Measurements from ENCODE around the gene MPV17L. TPM values are rescaled to one million over a fixed set of nuclear protein-coding genes. Genes with fewer than 3 reads are reported as not detected.
"Not testable (repeated sequence)": the region's sequence is repeated elsewhere in the genome, so short reads cannot be mapped to it uniquely, and the experiment has no call there.

The MPV17L gene
- polyA plus RNA-seq, 2 of the 4 experiments (the other 2 are of a cell fraction) = 3.7 to 5.8 TPM

GRCh38 chr16:15401972-15402371, 6.4 kb downstream of the MPV17L start:
- no peak overlapping the region for H3K4me2 ChIP-seq
- no peak overlapping the region for H3K4me3 ChIP-seq
- DNase-seq (ENCODE audit: low read depth in 1 of 2, low spot score in 1 of 2) = no peak
- no peak for ATAC-seq
- no peak for FAIRE-seq
- H3K4me1 ChIP-seq = no peaks in the 10 kb centered on the region
- WGBS (ENCODE audit: missing lambda C conversion rate) = 95% methylated on average over 3 of the region's 3 CpGs
- TF ChIP-seq RFX5 (IDR thresholded peaks at IDR 0.05) = no peak
- no peak for TF ChIP-seq HEYL (CRISPR knock-in tag; IDR thresholded peaks at IDR 0.05)
- TF ChIP-seq, protein P1, sequence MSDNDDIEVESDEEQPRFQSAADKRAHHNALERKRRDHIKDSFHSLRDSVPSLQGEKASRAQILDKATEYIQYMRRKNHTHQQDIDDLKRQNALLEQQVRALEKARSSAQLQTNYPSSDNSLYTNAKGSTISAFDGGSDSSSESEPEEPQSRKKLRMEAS (IDR thresholded peaks at IDR 0.05) = no peak
- TF ChIP-seq CBX2 (IDR thresholded peaks at IDR 0.05; ENCODE audit: borderline replicate concordance, low read depth) = no peak
- no peak for TF ChIP-seq RAD21 (conservative IDR thresholded peaks at IDR 0.05 in 1 of 2, IDR thresholded peaks at IDR 0.05 in 1 of 2)
- no peak for TF ChIP-seq ZFP36 (IDR thresholded peaks at IDR 0.05; ENCODE audit: borderline replicate concordance, partially characterized antibody)
- no peak for TF ChIP-seq JUN (IDR thresholded peaks at IDR 0.05)
- no peak for TF ChIP-seq E2F6 (IDR thresholded peaks at IDR 0.05; ENCODE audit: borderline replicate concordance, low read depth)
- no peak for TF ChIP-seq KDM5A (IDR thresholded peaks at IDR 0.05)
- TF ChIP-seq POLR2A (IDR thresholded peaks at IDR 0.05; ENCODE audit: low read length) = no peak
- ChIA-PET CTCF (no interaction called here), POLR2A (no interaction called here)
- no peak overlapping the region for H3K27ac ChIP-seq
- H3K9me3 ChIP-seq = no peaks in the 10 kb centered on the region

DNA sequence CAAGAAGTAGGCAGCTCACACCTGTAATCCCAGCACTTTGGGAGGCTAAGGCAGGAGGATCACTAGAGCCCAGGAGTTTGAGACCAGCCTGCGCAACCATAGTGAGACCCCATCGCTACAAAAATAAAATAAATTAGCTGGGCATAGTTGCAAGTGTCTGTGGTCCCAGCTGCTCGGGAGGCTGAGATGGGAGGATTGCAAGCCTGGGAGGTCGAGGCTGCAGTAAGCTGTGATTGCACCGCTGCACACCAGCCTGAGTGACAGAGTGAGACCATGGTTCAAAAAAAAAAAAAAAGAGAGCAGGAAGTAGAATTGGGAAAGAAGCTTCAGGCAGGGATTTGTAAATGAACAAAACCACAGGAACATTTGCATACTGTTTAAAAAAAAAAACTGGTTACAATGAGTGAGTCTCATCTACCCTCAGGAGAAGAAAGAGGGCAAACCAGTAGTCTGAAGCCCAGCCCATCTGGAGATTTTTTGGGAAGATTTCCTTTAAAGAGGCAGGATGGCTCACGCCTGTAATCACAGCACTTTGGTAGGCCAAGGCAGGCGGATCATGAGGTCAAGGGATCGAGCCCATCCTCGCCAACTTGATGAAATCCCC, 7.9 kb downstream of the MPV17L start:
- Histone ChIP-seq H3K27ac (no peak overlapping the region; a peak in 1 of 6 replicates), H3K4me1 (no peaks in the 10 kb centered on the region), H3K4me3 (no peak overlapping the region), H3K9me3 (no peaks in the 10 kb centered on the region), H3K4me2 (no peak overlapping the region)
- WGBS (ENCODE audit: missing lambda C conversion rate) = 87% methylated on average over 9 of the region's 9 CpGs
- ATAC-seq (no peak), FAIRE-seq (no peak), DNase-seq (ENCODE audit: low read depth in 1 of 2, low spot score in 1 of 2) (no peak)
- TF ChIP-seq JUN (IDR thresholded peaks at IDR 0.05) (no peak), HEYL (CRISPR knock-in tag; IDR thresholded peaks at IDR 0.05) (no peak), POLR2AphosphoS2 (conservative IDR thresholded peaks at IDR 0.05; ENCODE audit: low read length) (no peak), HDAC2 (IDR thresholded peaks at IDR 0.05) (no peak), RARB (CRISPR knock-in tag; IDR thresholded peaks at IDR 0.05) (no peak), FOSL2 (IDR thresholded peaks at IDR 0.05) (no peak), FOSL2 (CRISPR knock-in tag; IDR thresholded peaks at IDR 0.05) (no peak), TP53 (CRISPR knock-in tag; IDR thresholded peaks at IDR 0.05) (no peak), EHMT2 (IDR thresholded peaks at IDR 0.05; ENCODE audit: low read depth) (no peak), JUNB (IDR thresholded peaks at IDR 0.05) (no peak), E2F6 (IDR thresholded peaks at IDR 0.05; ENCODE audit: borderline replicate concordance, low read depth) (no peak), PHF8 (IDR thresholded peaks at IDR 0.05; ENCODE audit: borderline replicate concordance, low read depth) (no peak), CHD4 (IDR thresholded peaks at IDR 0.05; ENCODE audit: borderline replicate concordance) (no peak), CHD2 (IDR thresholded peaks at IDR 0.05; ENCODE audit: low read length, partially characterized antibody) (no peak), MYC (IDR thresholded peaks at IDR 0.05; ENCODE audit: borderline replicate concordance, low read length) (no peak)
- TF ChIP-seq, protein P2, sequence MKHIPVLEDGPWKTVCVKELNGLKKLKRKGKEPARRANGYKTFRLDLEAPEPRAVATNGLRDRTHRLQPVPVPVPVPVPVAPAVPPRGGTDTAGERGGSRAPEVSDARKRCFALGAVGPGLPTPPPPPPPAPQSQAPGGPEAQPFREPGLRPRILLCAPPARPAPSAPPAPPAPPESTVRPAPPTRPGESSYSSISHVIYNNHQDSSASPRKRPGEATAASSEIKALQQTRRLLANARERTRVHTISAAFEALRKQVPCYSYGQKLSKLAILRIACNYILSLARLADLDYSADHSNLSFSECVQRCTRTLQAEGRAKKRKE (CRISPR knock-in tag; IDR thresholded peaks at IDR 0.05; ENCODE audit: low read depth) = no peak
- TF ChIP-seq, protein P3, sequence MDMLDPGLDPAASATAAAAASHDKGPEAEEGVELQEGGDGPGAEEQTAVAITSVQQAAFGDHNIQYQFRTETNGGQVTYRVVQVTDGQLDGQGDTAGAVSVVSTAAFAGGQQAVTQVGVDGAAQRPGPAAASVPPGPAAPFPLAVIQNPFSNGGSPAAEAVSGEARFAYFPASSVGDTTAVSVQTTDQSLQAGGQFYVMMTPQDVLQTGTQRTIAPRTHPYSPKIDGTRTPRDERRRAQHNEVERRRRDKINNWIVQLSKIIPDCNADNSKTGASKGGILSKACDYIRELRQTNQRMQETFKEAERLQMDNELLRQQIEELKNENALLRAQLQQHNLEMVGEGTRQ (IDR thresholded peaks at IDR 0.05) = no peak
- TF ChIP-seq, protein P4, sequence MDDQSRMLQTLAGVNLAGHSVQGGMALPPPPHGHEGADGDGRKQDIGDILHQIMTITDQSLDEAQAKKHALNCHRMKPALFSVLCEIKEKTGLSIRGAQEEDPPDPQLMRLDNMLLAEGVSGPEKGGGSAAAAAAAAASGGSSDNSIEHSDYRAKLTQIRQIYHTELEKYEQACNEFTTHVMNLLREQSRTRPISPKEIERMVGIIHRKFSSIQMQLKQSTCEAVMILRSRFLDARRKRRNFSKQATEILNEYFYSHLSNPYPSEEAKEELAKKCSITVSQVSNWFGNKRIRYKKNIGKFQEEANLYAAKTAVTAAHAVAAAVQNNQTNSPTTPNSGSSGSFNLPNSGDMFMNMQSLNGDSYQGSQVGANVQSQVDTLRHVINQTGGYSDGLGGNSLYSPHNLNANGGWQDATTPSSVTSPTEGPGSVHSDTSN (IDR thresholded peaks at IDR 0.05) = no peak
- POLR2A ChIA-PET = no interaction called here
- CTCF ChIA-PET = no interaction called here

- CTCF ChIA-PET = interaction anchor here (0.8 kb wide), 1 partner anchor 239 kb away, joined by 3 read pairs; the partner anchor contains the start of gene MARF1
- 92% methylated on average over 3 of the region's 3 CpGs for WGBS (ENCODE audit: missing lambda C conversion rate)
- ATAC-seq; H3K4me2 ChIP-seq; H3K27ac ChIP-seq; H3K4me1 ChIP-seq; POLR2A ChIA-PET; H3K9me3 ChIP-seq; H3K4me3 ChIP-seq; FAIRE-seq; DNase-seq (ENCODE audit: low read depth in 1 of 2, low spot score in 1 of 2): not testable (repeated sequence)
Measured at GRCh38 chr16:15404091-15404490, 8.5 kb downstream of the MPV17L start.

All from A549 (cell line).